ENCODE results near the gene SMARCD2.

SMARCD2 gene

DNA sequence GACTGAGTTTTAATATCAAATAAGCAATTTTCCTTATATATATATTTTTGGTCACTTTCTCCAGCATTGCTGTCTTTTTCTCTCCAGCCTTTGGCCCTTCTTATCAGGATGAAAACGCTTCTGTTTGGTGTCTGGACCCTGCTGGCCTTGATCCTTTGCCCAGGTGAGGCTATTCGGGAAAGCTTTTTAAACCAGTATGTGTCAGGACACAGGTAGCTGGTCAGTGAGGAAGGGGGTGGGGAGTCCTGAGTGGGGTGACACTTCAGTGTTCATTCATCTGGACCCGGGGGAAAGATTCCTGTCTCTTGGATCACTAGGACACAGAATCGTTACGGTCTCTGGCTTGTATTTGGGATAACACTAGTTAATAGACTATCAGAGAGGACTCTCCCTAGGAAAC lies 12.2 kb upstream of the SMARCD2 start:
- no peak overlapping the region for H3K4me3 ChIP-seq (ENCODE audit: low read depth, low read length)
- ChIA-PET POLR2A (no interaction called here), CTCF (interaction anchor here (1.3 to 4.6 kb wide), 2 partner anchors 10 to 11 kb away, joined by 3 to 47 read pairs; no protein-coding TSS in a partner anchor)
- no peak for DNase-seq (ENCODE audit: low read depth, low spot score)
- TF ChIP-seq, protein P1, sequence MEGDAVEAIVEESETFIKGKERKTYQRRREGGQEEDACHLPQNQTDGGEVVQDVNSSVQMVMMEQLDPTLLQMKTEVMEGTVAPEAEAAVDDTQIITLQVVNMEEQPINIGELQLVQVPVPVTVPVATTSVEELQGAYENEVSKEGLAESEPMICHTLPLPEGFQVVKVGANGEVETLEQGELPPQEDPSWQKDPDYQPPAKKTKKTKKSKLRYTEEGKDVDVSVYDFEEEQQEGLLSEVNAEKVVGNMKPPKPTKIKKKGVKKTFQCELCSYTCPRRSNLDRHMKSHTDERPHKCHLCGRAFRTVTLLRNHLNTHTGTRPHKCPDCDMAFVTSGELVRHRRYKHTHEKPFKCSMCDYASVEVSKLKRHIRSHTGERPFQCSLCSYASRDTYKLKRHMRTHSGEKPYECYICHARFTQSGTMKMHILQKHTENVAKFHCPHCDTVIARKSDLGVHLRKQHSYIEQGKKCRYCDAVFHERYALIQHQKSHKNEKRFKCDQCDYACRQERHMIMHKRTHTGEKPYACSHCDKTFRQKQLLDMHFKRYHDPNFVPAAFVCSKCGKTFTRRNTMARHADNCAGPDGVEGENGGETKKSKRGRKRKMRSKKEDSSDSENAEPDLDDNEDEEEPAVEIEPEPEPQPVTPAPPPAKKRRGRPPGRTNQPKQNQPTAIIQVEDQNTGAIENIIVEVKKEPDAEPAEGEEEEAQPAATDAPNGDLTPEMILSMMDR (IDR thresholded peaks at IDR 0.05; ENCODE audit: insufficient read depth, low read length, missing control alignments) = no peak

DNA sequence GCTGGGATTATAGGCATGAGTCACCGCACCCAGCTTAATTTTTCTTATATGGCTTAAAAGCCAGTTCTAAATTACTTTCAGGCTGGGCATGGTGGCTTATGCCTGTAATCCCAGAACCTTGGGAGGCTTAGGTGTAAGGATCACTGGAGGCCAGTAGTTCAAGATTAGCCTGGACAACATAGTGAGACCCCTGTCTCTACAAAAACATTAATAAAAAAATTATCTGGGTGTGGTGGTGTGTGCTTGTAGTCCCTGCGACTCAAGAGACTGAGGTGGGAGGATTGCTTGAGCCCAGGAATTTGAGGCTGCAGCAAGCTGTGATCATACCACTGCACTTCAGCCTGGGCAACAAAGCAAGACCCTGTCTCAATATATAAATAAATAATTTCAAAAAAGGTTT lies 10.8 kb upstream of the SMARCD2 start:
- TF ChIP-seq, protein P1 (IDR thresholded peaks at IDR 0.05; ENCODE audit: insufficient read depth, low read length, missing control alignments) = no peak
- no peak overlapping the region for H3K4me3 ChIP-seq (ENCODE audit: low read depth, low read length)
- POLR2A ChIA-PET = no interaction called here
- CTCF ChIA-PET = interaction anchor here (1.0 to 4.6 kb wide), 2 partner anchors 13 to 25 kb away, joined by 3 to 47 read pairs; no protein-coding TSS in a partner anchor
- DNase-seq (ENCODE audit: low read depth, low spot score) = no peak

DNA sequence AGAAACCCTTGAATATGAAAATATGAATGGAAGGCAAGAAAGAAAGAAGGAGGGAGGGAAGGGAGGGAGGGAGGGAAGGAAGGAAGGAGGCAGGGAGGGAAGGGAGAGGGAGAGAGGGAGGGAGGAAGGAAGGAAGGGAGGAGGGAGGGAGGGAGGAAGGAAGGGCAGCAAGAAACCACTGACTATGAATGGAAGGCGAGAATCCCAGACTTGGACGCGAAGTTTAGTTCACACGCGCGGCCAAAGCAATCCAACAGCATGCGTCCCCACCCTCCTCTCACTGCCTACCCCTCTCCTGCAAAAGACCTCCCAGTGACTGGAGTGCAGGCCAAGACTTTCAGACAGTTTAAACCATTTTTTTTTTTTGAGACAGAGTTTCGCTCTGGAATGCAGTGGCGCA lies 7.9 kb upstream of the SMARCD2 start:
- DNase-seq (ENCODE audit: low read depth, low spot score) = no peak
- no peak overlapping the region for H3K4me3 ChIP-seq (ENCODE audit: low read depth, low read length)
- POLR2A ChIA-PET = no interaction called here
- CTCF ChIA-PET = interaction anchor here (1.2 to 2.0 kb wide), 2 partner anchors 14 to 15 kb away, joined by 4 to 13 read pairs; no protein-coding TSS in a partner anchor
- TF ChIP-seq, protein P1 (IDR thresholded peaks at IDR 0.05; ENCODE audit: insufficient read depth, low read length, missing control alignments) = no peak

DNA sequence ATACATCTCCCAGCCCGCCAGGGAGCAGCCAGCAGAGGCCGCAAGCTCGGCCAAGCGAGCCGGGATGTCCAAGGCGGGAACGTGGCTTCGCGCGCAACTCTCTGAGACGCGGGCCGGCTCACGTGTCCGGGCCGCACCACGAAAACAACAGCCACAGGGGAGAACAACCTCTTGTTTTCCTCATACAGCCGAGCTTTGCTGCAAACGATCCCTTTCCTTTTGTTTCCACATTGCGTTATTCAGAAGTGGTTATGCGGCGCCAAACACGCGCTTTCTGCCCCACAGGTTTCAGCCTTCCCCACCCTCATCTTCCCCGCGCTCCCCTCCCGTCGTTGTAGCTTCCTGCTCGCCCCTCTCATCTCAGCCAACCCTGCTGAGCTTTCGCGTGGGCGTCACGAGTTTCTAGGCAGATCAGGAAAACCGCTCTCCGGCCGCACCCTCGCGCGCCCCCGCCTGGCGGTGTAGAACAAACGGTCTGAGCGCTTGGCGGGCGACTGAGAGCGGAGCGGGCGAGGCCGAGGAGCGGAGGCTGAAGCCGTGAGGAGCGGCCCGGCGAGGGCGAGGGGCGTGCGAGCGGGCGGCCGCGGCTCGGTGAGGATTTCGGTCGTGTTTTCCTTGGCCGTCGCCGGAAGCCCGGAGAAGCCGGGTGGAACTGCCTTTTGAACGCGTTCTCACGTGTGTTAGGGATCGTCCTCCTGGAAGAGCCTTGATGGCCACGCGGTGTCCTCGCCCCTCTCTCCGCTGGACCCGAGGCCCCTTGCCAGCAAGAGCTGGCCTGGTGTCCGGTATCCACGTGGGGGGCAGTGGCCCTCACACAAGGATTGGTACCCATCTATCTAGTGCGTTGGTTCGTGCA lies 6.6 kb upstream of the SMARCD2 start:
- ChIA-PET POLR2A (no interaction called here), CTCF (interaction anchor here (0.6 to 4.0 kb wide), 12 partner anchors 9 to 222 kb away, joined by 3 to 35 read pairs (median 4); no protein-coding TSS in a partner anchor)
- H3K4me3 ChIP-seq (ENCODE audit: low read depth, low read length) = peak overlapping the region; percentile 43
- DNase-seq (ENCODE audit: low read depth, low spot score) = no peak
- TF ChIP-seq, protein P1 (IDR thresholded peaks at IDR 0.05; ENCODE audit: insufficient read depth, low read length, missing control alignments) = peak; percentile 78

DNA sequence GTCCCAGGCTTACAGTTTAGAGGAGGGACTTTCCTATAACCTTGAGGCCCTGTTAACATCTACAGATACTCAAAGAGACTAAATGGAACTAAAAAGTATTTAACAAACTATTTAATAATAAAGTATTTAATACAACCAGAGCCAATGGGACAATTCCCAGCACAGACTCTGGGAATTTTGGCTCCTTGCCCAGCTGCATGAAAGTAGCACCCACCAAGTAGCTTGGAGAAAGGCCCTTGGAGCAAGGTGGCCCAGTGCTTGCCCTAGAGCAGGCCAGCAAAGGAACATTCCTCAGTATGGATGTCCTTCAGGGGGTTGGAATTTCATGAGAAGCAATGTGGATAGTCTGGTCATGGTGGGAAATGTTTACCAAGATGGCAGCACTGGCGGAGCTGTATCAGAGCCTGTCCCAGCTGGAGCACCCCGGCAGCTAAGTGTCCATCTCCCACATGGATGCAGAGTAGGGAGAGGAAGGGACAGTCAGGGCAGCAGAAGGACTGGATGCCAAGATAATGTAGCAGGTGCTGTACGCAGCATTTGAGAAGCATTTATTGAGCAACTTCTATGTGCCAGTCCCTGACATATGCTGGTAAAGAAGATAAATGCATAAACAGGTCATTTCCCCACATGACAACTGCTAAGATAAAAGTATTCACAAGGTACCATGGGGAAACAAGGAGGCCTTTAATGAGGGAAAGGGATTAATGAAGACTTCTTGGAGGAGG lies 5.2 kb upstream of the SMARCD2 start:
- CTCF ChIA-PET = interaction anchor here (0.7 to 4.0 kb wide), 6 partner anchors 9 to 27 kb away, joined by 3 to 35 read pairs (median 9); no protein-coding TSS in a partner anchor
- no peak for DNase-seq (ENCODE audit: low read depth, low spot score)
- TF ChIP-seq, protein P1 (IDR thresholded peaks at IDR 0.05; ENCODE audit: insufficient read depth, low read length, missing control alignments) = no peak
- H3K4me3 ChIP-seq (ENCODE audit: low read depth, low read length) = no peak overlapping the region
- POLR2A ChIA-PET = no interaction called here

GRCh38 chr17:63845509-63845908 lies 3.0 kb upstream of the SMARCD2 start:
- CTCF ChIA-PET = interaction anchor here (1.0 to 2.0 kb wide), 3 partner anchors 9 to 20 kb away, joined by 3 to 9 read pairs (median 3); no protein-coding TSS in a partner anchor
- POLR2A ChIA-PET = no interaction called here
- TF ChIP-seq, protein P1 (IDR thresholded peaks at IDR 0.05; ENCODE audit: insufficient read depth, low read length, missing control alignments) = no peak
- H3K4me3 ChIP-seq (ENCODE audit: low read depth, low read length) = no peak overlapping the region
- DNase-seq (ENCODE audit: low read depth, low spot score) = no peak
